PC-3 (cell line): Measurements from ENCODE around the gene TENM4. TPM values are rescaled to one million over a fixed set of nuclear protein-coding genes. Genes with fewer than 3 reads are reported as not detected.
A peak's percentile ranks its signal among the peaks of the same experiment; 100 is the strongest.

Experiments used
- ATAC-seq: fragments of 200-7000 bp; cut with Tn5 transposase; 2 replicates; pipeline ENCODE4 v1.9.1; 2020; ENCODE audit warnings: mild to moderate bottlenecking, moderate library complexity
- BruUV-seq: library from RNA; stranded (reverse); fragments of 400-500 nt; replicated peaks from 2 replicates; lab custom pipeline; 2021; lab: Mats Ljungman, UMichigan
- CTCF ChIA-PET: fragments of 300-600 bp; sonication (Branson Sonifier 250); formaldehyde crosslinking; loops from one replicate; lab custom pipeline; 2022; ENCODE audit warnings: antibody characterized with exemption; lab: Charles Lee
- POLR2A ChIA-PET: fragments of 300-600 bp; sonication (Branson Sonifier 250); formaldehyde crosslinking; loops from one replicate; lab custom pipeline; 2022; ENCODE audit warnings: antibody characterized with exemption; ENCODE audit not compliant: unreplicated experiment; lab: Charles Lee
- DNase-seq: peaks from one replicate; pipeline ENCODE4 v3.0.0-alpha.2; 2015
- H2AFZ ChIP-seq: fragments of 300-600 bp; sonication (generic); 2 replicates; pipeline ENCODE4 v1.6.0; 2016; ENCODE audit warnings: antibody characterized with exemption, low read length
- H3F3A ChIP-seq: fragments of 300-600 bp; sonication (generic); one replicate; pipeline ENCODE4 v1.6.0; 2017; ENCODE audit warnings: antibody characterized with exemption, low read length, control low read depth, mild to moderate bottlenecking; ENCODE audit not compliant: unreplicated experiment
- H3K27ac ChIP-seq: fragments of 300-600 bp; sonication (generic); 2 replicates; pipeline ENCODE4 v1.5.1; 2016; ENCODE audit warnings: mild to moderate bottlenecking, low read length
- H3K27me3 ChIP-seq: fragments of 300-600 bp; sonication (generic); 2 replicates; pipeline ENCODE4 v1.6.1; 2016; ENCODE audit warnings: low read length, mixed read lengths
- H3K36me3 ChIP-seq: fragments of 300-600 bp; sonication (generic); 2 replicates; pipeline ENCODE4 v1.6.1; 2016; ENCODE audit warnings: low read depth, mixed run types, low read length, mixed read lengths
- H3K4me1 ChIP-seq: fragments of 300-600 bp; sonication (generic); 2 replicates; pipeline ENCODE4 v1.5.1; 2016; ENCODE audit warnings: low read length; ENCODE audit not compliant: insufficient read depth
- H3K4me2 ChIP-seq: fragments of 300-600 bp; sonication (generic); 2 replicates; pipeline ENCODE4 v1.6.0; 2016; ENCODE audit warnings: low read length
- H3K4me3 ChIP-seq: fragments of 300-600 bp; sonication (generic); 2 replicates; pipeline ENCODE4 v1.5.1; 2016; ENCODE audit warnings: mild to moderate bottlenecking, low read length, mixed read lengths
- H3K79me2 ChIP-seq: fragments of 300-600 bp; sonication (generic); 2 replicates; pipeline ENCODE4 v1.6.1; 2017; ENCODE audit warnings: low read length, mixed read lengths
- H3K9ac ChIP-seq: fragments of 300-600 bp; sonication (generic); 2 replicates; pipeline ENCODE4 v1.6.0; 2016; ENCODE audit warnings: mild to moderate bottlenecking, low read length
- H3K9me2 ChIP-seq: fragments of 300-600 bp; sonication (generic); replicated peaks from 2 replicates; pipeline ENCODE4 v1.6.1; 2016; ENCODE audit warnings: mixed run types, low read length, mixed read lengths
- H3K9me3 ChIP-seq: fragments of 300-600 bp; sonication (generic); 2 replicates; pipeline ENCODE4 v1.6.1; 2016; ENCODE audit warnings: low read length, mixed read lengths
- H4K20me1 ChIP-seq: fragments of 300-600 bp; sonication (generic); 2 replicates; pipeline ENCODE4 v1.6.1; 2016; ENCODE audit warnings: low read length, mixed read lengths
- EZH2 ChIP-seq: fragments of 300-600 bp; sonication (generic); IDR thresholded peaks from one replicate; pipeline ENCODE4 v1.6.1; 2017; ENCODE audit warnings: antibody characterized with exemption, mild to moderate bottlenecking, low read length; ENCODE audit not compliant: unreplicated experiment
- EZH2phosphoT487 ChIP-seq: fragments of 300-600 bp; sonication (generic); IDR thresholded peaks from 2 replicates; pipeline ENCODE4 v1.6.1; 2018; ENCODE audit warnings: mild to moderate bottlenecking, antibody characterized with exemption, low read length, borderline replicate concordance
- intact Hi-C: fragments of 100-400 bp; cut with micrococcal nuclease; formaldehyde crosslinking; loops from 2 replicates; pipeline ENCODE4 v1.9.0; 2023
- total RNA-seq: library from RNA; depleted of rRNA; stranded (reverse); fragments of >200 nt; gene quantifications from 2 replicates; pipeline ENCODE4 v1.2.3, GENCODE V29; 2014
- TF ChIP-seq, protein P1 (sequence below): fragments of 300-600 bp; sonication (generic); conservative IDR thresholded peaks from 2 replicates; pipeline ENCODE4 v1.5.1; 2017; ENCODE audit warnings: antibody characterized with exemption, low read depth, mild to moderate bottlenecking, low read length

Gene TENM4
- total RNA-seq, 1 experiment from 2014 or later = 19.7 TPM

DNA sequence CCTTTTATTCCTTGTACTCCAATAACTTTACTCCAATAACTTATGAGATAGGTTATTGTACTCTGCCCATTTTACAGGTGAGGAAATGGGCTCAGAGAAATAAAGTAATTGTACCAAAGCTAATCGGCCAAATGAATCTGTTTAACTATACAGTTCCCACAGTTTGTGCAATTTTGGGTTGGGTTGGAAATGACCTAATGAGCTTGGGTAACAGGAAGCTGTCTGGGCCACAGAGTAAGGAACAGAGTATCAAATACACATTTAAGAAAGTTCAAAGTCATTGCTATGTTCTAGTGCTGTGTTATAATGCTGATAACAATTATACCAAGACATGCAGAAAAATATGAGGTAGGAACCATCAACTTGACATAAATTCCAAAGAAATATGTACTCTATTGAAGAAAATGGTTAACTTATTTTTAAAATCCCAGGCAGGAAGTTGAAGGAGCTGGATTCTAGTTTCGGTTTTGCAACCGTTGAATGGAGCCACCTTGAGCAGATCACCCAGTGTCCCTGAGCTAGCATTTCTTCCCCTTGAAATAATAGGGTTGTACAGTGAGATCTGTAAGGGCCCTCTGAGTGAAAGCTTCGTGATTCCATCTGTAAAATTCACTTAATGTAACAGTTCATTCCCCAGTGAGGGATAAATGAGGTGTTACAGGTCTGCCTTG, 505.3 kb downstream of the TENM4 start:
- no peak overlapping the region for H3K27ac ChIP-seq
- H3K9ac ChIP-seq = no peak overlapping the region
- no peaks in the 10 kb centered on the region for H3K79me2 ChIP-seq
- ATAC-seq (no peak), DNase-seq (no peak)
- H3F3A ChIP-seq = no peaks in the 10 kb centered on the region
- ChIA-PET POLR2A (no interaction called here), CTCF (no interaction called here)
- no peak overlapping the region for H3K4me2 ChIP-seq
- H3K4me1 ChIP-seq = no peaks in the 10 kb centered on the region
- no TSS peak for BruUV-seq
- H2AFZ ChIP-seq = peak overlapping the region; percentile 8; the same call in 1 of the 2 replicates
- H3K4me3 ChIP-seq = no peak overlapping the region
- H3K9me2 ChIP-seq = no peaks in the 10 kb centered on the region
- H3K36me3 ChIP-seq = no peaks in the 10 kb centered on the region
- intact Hi-C loops = no loop called here
- TF ChIP-seq EZH2phosphoT487 (no peak), EZH2 (no peak)
- TF ChIP-seq, protein P1, sequence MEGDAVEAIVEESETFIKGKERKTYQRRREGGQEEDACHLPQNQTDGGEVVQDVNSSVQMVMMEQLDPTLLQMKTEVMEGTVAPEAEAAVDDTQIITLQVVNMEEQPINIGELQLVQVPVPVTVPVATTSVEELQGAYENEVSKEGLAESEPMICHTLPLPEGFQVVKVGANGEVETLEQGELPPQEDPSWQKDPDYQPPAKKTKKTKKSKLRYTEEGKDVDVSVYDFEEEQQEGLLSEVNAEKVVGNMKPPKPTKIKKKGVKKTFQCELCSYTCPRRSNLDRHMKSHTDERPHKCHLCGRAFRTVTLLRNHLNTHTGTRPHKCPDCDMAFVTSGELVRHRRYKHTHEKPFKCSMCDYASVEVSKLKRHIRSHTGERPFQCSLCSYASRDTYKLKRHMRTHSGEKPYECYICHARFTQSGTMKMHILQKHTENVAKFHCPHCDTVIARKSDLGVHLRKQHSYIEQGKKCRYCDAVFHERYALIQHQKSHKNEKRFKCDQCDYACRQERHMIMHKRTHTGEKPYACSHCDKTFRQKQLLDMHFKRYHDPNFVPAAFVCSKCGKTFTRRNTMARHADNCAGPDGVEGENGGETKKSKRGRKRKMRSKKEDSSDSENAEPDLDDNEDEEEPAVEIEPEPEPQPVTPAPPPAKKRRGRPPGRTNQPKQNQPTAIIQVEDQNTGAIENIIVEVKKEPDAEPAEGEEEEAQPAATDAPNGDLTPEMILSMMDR = no peak
- no peaks in the 10 kb centered on the region for H4K20me1 ChIP-seq
- no peaks in the 10 kb centered on the region for H3K27me3 ChIP-seq
- H3K9me3 ChIP-seq = no peaks in the 10 kb centered on the region

DNA sequence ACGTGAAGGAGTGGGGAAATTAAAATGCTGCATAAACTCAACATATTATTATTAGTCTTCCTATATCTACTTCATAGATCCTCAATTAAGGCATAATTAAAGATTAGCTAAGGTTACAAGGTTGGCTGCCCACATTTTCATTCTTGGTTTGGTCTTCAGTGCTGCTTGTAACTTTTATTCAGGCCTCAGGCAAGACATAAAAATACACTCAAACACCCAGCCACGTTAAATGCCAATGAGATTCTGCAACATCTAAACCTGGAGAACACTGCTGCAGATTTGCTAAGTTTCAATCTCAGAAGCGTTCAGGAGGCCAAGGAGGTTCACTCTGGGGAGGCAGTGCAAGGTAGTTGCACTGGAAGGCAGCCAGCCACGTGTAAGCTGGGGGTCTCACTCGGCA, 507.5 kb downstream of the TENM4 start:
- Histone ChIP-seq H3K9me2 (no peaks in the 10 kb centered on the region), H3K4me2 (no peak overlapping the region), H3K9ac (no peak overlapping the region), H2AFZ (no peak overlapping the region), H3K36me3 (no peaks in the 10 kb centered on the region), H3K4me3 (no peak overlapping the region), H3K79me2 (no peaks in the 10 kb centered on the region), H3K27me3 (no peaks in the 10 kb centered on the region), H4K20me1 (no peaks in the 10 kb centered on the region), H3F3A (no peaks in the 10 kb centered on the region), H3K4me1 (no peaks in the 10 kb centered on the region), H3K9me3 (no peaks in the 10 kb centered on the region), H3K27ac (no peak overlapping the region)
- TF ChIP-seq, protein P1 = no peak
- TF ChIP-seq EZH2 (no peak), EZH2phosphoT487 (no peak)
- intact Hi-C loops = no loop called here
- DNase-seq (no peak), ATAC-seq (no peak)
- BruUV-seq = no TSS peak
- CTCF ChIA-PET = no interaction called here
- POLR2A ChIA-PET = no interaction called here

DNA sequence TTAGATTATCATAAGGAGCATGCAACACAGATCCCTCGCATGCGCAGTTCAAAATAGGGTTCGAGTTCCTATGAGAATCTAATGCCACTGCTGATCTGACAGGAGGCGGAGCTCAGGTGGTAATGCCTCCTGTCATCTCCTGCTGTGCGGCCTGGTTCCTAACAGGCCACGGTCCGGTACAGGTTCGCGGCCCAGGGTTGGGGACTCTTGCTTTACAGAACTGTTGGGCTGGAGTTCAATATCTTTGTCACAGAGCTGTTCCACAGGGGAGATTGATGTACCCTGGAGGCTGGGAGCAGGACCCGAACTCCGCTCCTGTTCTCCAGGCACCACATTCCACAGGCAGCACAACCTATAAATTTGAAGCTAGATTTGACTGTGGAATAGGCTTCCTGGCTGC, 508.1 kb downstream of the TENM4 start:
- H3K9me2 ChIP-seq = no peaks in the 10 kb centered on the region
- ATAC-seq = no peak
- H3K4me3 ChIP-seq = no peak overlapping the region
- H2AFZ ChIP-seq = no peak overlapping the region
- ChIA-PET POLR2A (no interaction called here), CTCF (no interaction called here)
- no peak overlapping the region for H3K9ac ChIP-seq
- TF ChIP-seq EZH2phosphoT487 (no peak), EZH2 (no peak)
- TF ChIP-seq, protein P1 = no peak
- no TSS peak for BruUV-seq
- H3K79me2 ChIP-seq = no peaks in the 10 kb centered on the region
- H3F3A ChIP-seq = no peaks in the 10 kb centered on the region
- H3K27ac ChIP-seq = no peak overlapping the region
- no peaks in the 10 kb centered on the region for H3K36me3 ChIP-seq
- peaks cover under 1% of the 10 kb centered on the region; the same call in 1 of the 2 replicates for H3K4me1 ChIP-seq
- no peak for DNase-seq
- H3K4me2 ChIP-seq = no peak overlapping the region
- intact Hi-C loops = no loop called here
- H4K20me1 ChIP-seq = no peaks in the 10 kb centered on the region
- H3K27me3 ChIP-seq = no peaks in the 10 kb centered on the region
- H3K9me3 ChIP-seq = no peaks in the 10 kb centered on the region
